Calu3 (cell line): ENCODE measurements around the gene FGF7. TPM values are rescaled to one million over a fixed set of nuclear protein-coding genes. Genes with fewer than 3 reads are reported as not detected.
A peak's percentile ranks its signal among the peaks of the same experiment; 100 is the strongest.
"Not testable (repeated sequence)": the region's sequence is repeated elsewhere in the genome, so short reads cannot be mapped to it uniquely, and the experiment has no call there.

ENCODE experiments used
- BruUV-seq: library from RNA; stranded (reverse); fragments of 400-500 nt; replicated peaks from 2 replicates; lab custom pipeline; 2021; lab: Mats Ljungman, UMichigan
- CTCF ChIA-PET: fragments of 300-600 bp; sonication (Branson Sonifier 250); formaldehyde crosslinking; loops from one replicate; lab custom pipeline; 2022; ENCODE audit warnings: antibody characterized with exemption; lab: Charles Lee
- DNase-seq: peaks from one replicate; pipeline ENCODE4 v3.0.0; 2022
- H3K27ac Mint-ChIP-seq: one replicate; pipeline ENCODE4 v1.8.0; 2022; ENCODE audit warnings: mixed read lengths; ENCODE audit not compliant: unreplicated experiment
- H3K27me3 Mint-ChIP-seq: one replicate; pipeline ENCODE4 v1.8.0; 2022; ENCODE audit warnings: mixed read lengths; ENCODE audit not compliant: unreplicated experiment
- H3K36me3 Mint-ChIP-seq: one replicate; pipeline ENCODE4 v1.8.0; 2022; ENCODE audit warnings: mild to moderate bottlenecking, moderate library complexity, mixed read lengths; ENCODE audit not compliant: insufficient read depth, unreplicated experiment
- H3K4me1 Mint-ChIP-seq: one replicate; pipeline ENCODE4 v1.8.0; 2022; ENCODE audit warnings: mild to moderate bottlenecking, low read depth, mixed read lengths; ENCODE audit not compliant: unreplicated experiment
- H3K4me3 Mint-ChIP-seq: one replicate; pipeline ENCODE4 v1.8.0; 2022; ENCODE audit warnings: mild to moderate bottlenecking, low read depth, moderate library complexity, mixed read lengths; ENCODE audit not compliant: unreplicated experiment
- H3K9me3 Mint-ChIP-seq: one replicate; pipeline ENCODE4 v1.8.0; 2022; ENCODE audit warnings: low read depth, mixed read lengths; ENCODE audit not compliant: unreplicated experiment
- CTCF ChIP-seq: fragments of 200-600 bp; IDR thresholded peaks from one replicate; pipeline ENCODE4 v1.8.0; 2022; ENCODE audit warnings: antibody characterized with exemption; ENCODE audit not compliant: unreplicated experiment
- intact Hi-C: fragments of 100-400 bp; cut with micrococcal nuclease; formaldehyde crosslinking; loops from one replicate; pipeline ENCODE4 v1.10.0; 2022; ENCODE audit not compliant: unreplicated experiment
- total RNA-seq: library from RNA; stranded (reverse); gene quantifications from 2 replicates; pipeline ENCODE4 v1.2.3, GENCODE V29; 2022

The FGF7 gene
- total RNA-seq, 1 experiment from 2014 or later, result not detected

- Mint-ChIP-seq H3K4me3 (no peak overlapping the region), H3K4me1 (no peaks in the 10 kb centered on the region), H3K27me3 (no peaks in the 10 kb centered on the region), H3K36me3 (no peaks in the 10 kb centered on the region), H3K27ac (no peak overlapping the region), H3K9me3 (no peaks in the 10 kb centered on the region)
- BruUV-seq, result no TSS peak
- no peak for DNase-seq
- CTCF ChIA-PET, result no interaction called here
- intact Hi-C loops, result loop anchor here (10.0 kb wide), 1 partner anchor 536 kb away; no protein-coding TSS in a partner anchor
- no peak for TF ChIP-seq CTCF
These were observed 45.4 kb downstream of the FGF7 start for GRCh38 chr15:49468481-49468839.

GRCh38 chr15:49471248-49471647 lies 48.2 kb downstream of the FGF7 start:
- H3K9me3 Mint-ChIP-seq, H3K27me3 Mint-ChIP-seq, intact Hi-C loops, H3K4me1 Mint-ChIP-seq, H3K36me3 Mint-ChIP-seq, H3K4me3 Mint-ChIP-seq, H3K27ac Mint-ChIP-seq, BruUV-seq: not testable (repeated sequence)
- peak; percentile 9 for DNase-seq
- CTCF ChIA-PET, result interaction anchor here (0.7 kb wide), 2 partner anchors 159 to 215 kb away, joined by 3 read pairs; no protein-coding TSS in a partner anchor

- intact Hi-C loops, result no loop called here
- Mint-ChIP-seq H3K4me1 (no peaks in the 10 kb centered on the region), H3K27me3 (no peaks in the 10 kb centered on the region), H3K4me3 (no peak overlapping the region), H3K36me3 (no peaks in the 10 kb centered on the region), H3K27ac (no peak overlapping the region), H3K9me3 (no peaks in the 10 kb centered on the region)
- CTCF ChIA-PET, result no interaction called here
- BruUV-seq, result no TSS peak
- DNase-seq, result no peak
- TF ChIP-seq CTCF, result no peak
These were observed 48.7 kb downstream of the FGF7 start for GRCh38 chr15:49471733-49472132.

- Mint-ChIP-seq H3K27ac (no peak overlapping the region), H3K9me3 (no peaks in the 10 kb centered on the region), H3K4me1 (no peaks in the 10 kb centered on the region), H3K4me3 (no peak overlapping the region), H3K36me3 (no peaks in the 10 kb centered on the region), H3K27me3 (no peaks in the 10 kb centered on the region)
- TF ChIP-seq CTCF, result no peak
- DNase-seq, result no peak
- CTCF ChIA-PET, result no interaction called here
- intact Hi-C loops, result no loop called here
- BruUV-seq, result no TSS peak
These were observed 49.3 kb downstream of the FGF7 start for GRCh38 chr15:49472338-49472737.

- CTCF ChIA-PET, result no interaction called here
- no TSS peak for BruUV-seq
These were observed 50.0 kb downstream of the FGF7 start for GRCh38 chr15:49473031-49473430.

GRCh38 chr15:49478021-49478420 lies 55.0 kb downstream of the FGF7 start:
- H3K4me3 Mint-ChIP-seq, H3K4me1 Mint-ChIP-seq, CTCF ChIA-PET, BruUV-seq, intact Hi-C loops, H3K27me3 Mint-ChIP-seq, DNase-seq, H3K36me3 Mint-ChIP-seq, H3K9me3 Mint-ChIP-seq, H3K27ac Mint-ChIP-seq: not testable (repeated sequence)

More at GRCh38 chr15:49473031-49473430, 50.0 kb downstream of the FGF7 start:
- Mint-ChIP-seq H3K4me3 (no peak overlapping the region), H3K27ac (no peak overlapping the region), H3K36me3 (no peaks in the 10 kb centered on the region), H3K27me3 (no peaks in the 10 kb centered on the region), H3K9me3 (no peaks in the 10 kb centered on the region), H3K4me1 (no peaks in the 10 kb centered on the region)
- no peak for TF ChIP-seq CTCF
- no peak for DNase-seq
- intact Hi-C loops, result no loop called here

GRCh38 chr15:49478982-49479381 lies 55.9 kb downstream of the FGF7 start:
- H3K27ac Mint-ChIP-seq, DNase-seq, CTCF ChIA-PET, BruUV-seq, H3K27me3 Mint-ChIP-seq, H3K36me3 Mint-ChIP-seq, H3K4me3 Mint-ChIP-seq, intact Hi-C loops, H3K4me1 Mint-ChIP-seq, H3K9me3 Mint-ChIP-seq: not testable (repeated sequence)
